SH-SY5Y (cell line): Measurements from ENCODE around the gene TNIK.

Experiments used
- GATA2 ChIP-seq: IDR thresholded peaks from 2 replicates; pipeline ENCODE4 v1.6.1; 2011; ENCODE audit warnings: mild to moderate bottlenecking, low read depth, low read length
- GATA3 ChIP-seq: IDR thresholded peaks from 2 replicates; pipeline ENCODE4 v1.6.1; 2011; ENCODE audit warnings: low read depth, mild to moderate bottlenecking, low read length, moderate library complexity

DNA sequence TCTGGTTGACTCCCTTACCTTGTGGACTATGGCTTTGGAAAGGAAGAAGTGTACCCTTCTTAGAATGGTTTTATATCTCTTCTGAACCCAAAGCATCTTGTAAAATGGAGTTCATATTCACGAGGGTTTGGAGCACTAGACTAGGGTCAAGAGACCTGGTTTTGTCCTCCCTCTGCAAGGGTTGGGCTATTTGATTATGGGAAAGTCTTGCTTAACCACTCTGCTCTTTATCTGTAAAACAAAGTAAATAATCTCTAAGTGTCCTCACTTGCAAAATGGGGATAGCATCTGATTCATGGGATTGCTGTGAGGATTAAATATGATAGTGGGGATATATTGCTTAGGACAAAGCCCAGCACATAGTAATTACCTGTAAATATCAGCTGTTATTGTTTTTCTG is 415.8 kb downstream of the TNIK start:
- TF ChIP-seq GATA2 (no peak), GATA3 (no peak)
